Adrenal gland (tissue), 12 donors: Measurements from ENCODE around the gene BCOR. TPM values are rescaled to one million over a fixed set of nuclear protein-coding genes. Genes with fewer than 3 reads are reported as not detected.

Experiments
- DNase-seq, 7 donors: peaks; one replicate each; pipeline ENCODE4 v3.0.0-alpha.2; 2019 to 2020
- H3K27ac ChIP-seq, 5 donors: fragments of 200-600 bp; sonication (generic) in 4 of 5; 1 replicate in 3 of 5; 2 replicates in 2 of 5; pipeline versions ENCODE4 v1.5.1 to v1.8.0; 2016 to 2020; ENCODE audit warnings: mild to moderate bottlenecking in 1 of 5
- H3K27me3 ChIP-seq: fragments of 200-600 bp; 2 replicates; pipeline ENCODE4 v1.8.0; 2021
- H3K36me3 ChIP-seq, 2 donors: fragments of 200-600 bp; replicated peaks in 1 of 2; 1 replicate in 1 of 2; 2 replicates in 1 of 2; pipeline versions ENCODE4 v1.5.1 to v1.8.0; 2018 to 2022
- H3K4me1 ChIP-seq, 2 donors: fragments of 200-600 bp; replicated peaks in 1 of 2; 1 replicate in 1 of 2; 2 replicates in 1 of 2; pipeline versions ENCODE4 v1.5.1 to v1.8.0; 2018 to 2021
- H3K4me3 ChIP-seq, 4 donors: fragments of 200-600 bp; sonication (generic) in 3 of 4; one replicate each; pipeline ENCODE4 v1.5.1; 2016 to 2018
- H3K9me3 ChIP-seq, 3 donors: fragments of 200-600 bp; sonication (generic) in 1 of 3; replicated peaks in 1 of 3; 1 replicate in 2 of 3; 2 replicates in 1 of 3; pipeline versions ENCODE4 v1.5.1 to v1.8.0; 2016 to 2021
- POLR2A ChIP-seq, 2 donors: fragments of 450-650 bp; IDR thresholded peaks; one replicate each; pipeline ENCODE4 v1.6.1; 2017; ENCODE audit warnings: antibody characterized with exemption in 2 of 2, mild to moderate bottlenecking in 2 of 2, moderate library complexity in 1 of 2
- WGBS, 4 donors: extraction: QIAGEN DNeasy Blood & Tissue Kit in 2 of 4; methylation state at CpG; one replicate each; pipeline versions ENCODE4 v1.1.5 to v1.1.7; 2013 to 2017; 5-methylcytosine and 5-hydroxymethylcytosine counted together
- intact Hi-C, 2 donors: fragments of 100-400 bp; cut with DNase I; formaldehyde crosslinking; loops; one replicate each; pipeline versions ENCODE4 v1.14.1 to v1.15.0; 2022 to 2023
- polyA plus RNA-seq, 3 donors: library from polyadenylated mRNA; stranded (reverse); fragments of 200-250 nt in 2 of 3; fragments of 350-450 nt in 1 of 3; fragmentation: Illumina TruSeq in 1 of 3; extraction: RNeasy Lipid Tissue Mini Kit (QIAGEN cat#74804) in 1 of 3; gene quantifications; one replicate each; pipeline ENCODE4 v1.2.3, GENCODE V29; 2013 to 2014
- total RNA-seq, 9 donors: library from RNA; depleted of rRNA in 4 of 9; stranded (reverse); fragments of >200 nt in 4 of 9; fragments of 120-200 nt in 1 of 9; fragmentation: NEBNext Ultra II Directional in 1 of 9; extraction: Animal tissue kit (Norgen Biotek cat#: 25700) in 1 of 9; gene quantifications; one replicate each; pipeline versions ENCODE4 v1.1.0 to v1.2.4, GENCODE V29; 2013 to 2023
- TF ChIP-seq, protein P1 (sequence below), 6 experiments: fragments of 450-650 bp in 4 of 6; fragments of 200-600 bp in 2 of 6; sonication (generic) in 1 of 6; IDR thresholded peaks; 1 replicate in 5 of 6; 2 replicates in 1 of 6; pipeline versions ENCODE4 v1.5.1 to v1.8.0; 2016 to 2021; ENCODE audit warnings: antibody characterized with exemption in 6 of 6, mild to moderate bottlenecking in 2 of 6, moderate library complexity in 1 of 6
- donor health status: healthy with polysubstance abuse.
- donor health status: Bipolar disorder and iron deficiency.
- donor health status: DM: yes; HTN: yes; CAD: no.
- donor health status: DM: no; HTN: no; CAD: no.
- donor health status: DM: no; HTN: no; CAD: no.
- donor health status: DM: yes; HTN: yes; CAD: no.

The BCOR gene
- total and polyA plus RNA-seq, 12 donors = 13.7 to 42.9 (median 29.0) TPM

DNA sequence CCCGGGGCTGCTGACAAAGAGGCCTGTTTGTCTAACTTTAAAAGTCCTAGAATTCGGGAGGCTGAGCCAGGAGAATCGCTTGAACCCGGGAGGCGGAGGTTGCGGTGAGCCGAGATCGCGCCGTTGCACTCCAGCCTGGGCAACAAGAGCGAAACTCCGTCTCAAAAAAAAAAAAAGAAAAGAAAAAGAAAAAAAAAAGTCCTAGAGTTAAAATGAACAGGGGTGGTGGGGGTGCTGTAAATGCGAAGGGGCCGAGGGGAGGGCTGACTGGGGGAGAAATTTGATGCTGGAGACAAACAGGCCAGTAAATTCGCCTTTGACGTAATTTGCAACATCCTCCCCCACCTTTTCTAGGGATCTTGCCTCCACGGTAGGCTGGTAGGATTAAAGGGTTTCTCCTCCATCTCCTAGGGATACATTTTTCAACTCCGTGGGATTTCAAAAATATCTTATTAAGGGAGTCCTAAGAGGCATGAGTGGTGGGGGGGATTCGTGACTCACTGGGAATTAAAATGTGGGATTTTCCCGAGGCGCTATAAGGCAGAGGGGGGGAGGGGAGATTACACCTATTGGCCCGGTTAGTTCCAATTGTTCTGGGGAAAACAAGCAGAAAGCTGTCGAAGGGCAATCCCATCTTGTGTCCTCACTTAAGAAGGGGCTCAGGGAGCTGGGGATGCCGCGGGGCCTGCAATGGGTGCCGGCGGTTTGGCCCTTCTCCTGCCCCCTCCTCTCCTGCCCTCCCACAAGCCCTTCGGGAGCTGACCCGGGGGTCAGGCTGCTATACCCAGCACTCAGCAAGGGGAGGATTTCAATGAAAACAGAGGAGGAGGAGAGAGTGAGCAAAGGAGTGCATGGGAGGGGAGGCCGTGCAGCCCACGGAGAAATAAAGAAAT is 3.0 kb upstream of the BCOR start:
- H3K36me3 ChIP-seq = no peaks in the 10 kb centered on the region
- intact Hi-C loops = loop anchor here in 1 of 2 donors (5.0 kb wide), 1 partner anchor 72 kb away; no protein-coding TSS in a partner anchor
- H3K27me3 ChIP-seq = peaks cover 35% of the 10 kb centered on the region
- H3K9me3 ChIP-seq = no peaks in the 10 kb centered on the region
- 46 to 86% (median 68%) methylated on average over 29 to 31 of the region's 31 CpGs for WGBS, 4 donors
- H3K27ac ChIP-seq = peak overlapping the region in 1 of 5 donors; percentile 85
- H3K4me1 ChIP-seq = peaks cover 17 to 25% of the 10 kb centered on the region in 2 donors
- no peak for DNase-seq
- TF ChIP-seq POLR2A (IDR thresholded peaks at IDR 0.05) = no peak
- TF ChIP-seq, protein P1, sequence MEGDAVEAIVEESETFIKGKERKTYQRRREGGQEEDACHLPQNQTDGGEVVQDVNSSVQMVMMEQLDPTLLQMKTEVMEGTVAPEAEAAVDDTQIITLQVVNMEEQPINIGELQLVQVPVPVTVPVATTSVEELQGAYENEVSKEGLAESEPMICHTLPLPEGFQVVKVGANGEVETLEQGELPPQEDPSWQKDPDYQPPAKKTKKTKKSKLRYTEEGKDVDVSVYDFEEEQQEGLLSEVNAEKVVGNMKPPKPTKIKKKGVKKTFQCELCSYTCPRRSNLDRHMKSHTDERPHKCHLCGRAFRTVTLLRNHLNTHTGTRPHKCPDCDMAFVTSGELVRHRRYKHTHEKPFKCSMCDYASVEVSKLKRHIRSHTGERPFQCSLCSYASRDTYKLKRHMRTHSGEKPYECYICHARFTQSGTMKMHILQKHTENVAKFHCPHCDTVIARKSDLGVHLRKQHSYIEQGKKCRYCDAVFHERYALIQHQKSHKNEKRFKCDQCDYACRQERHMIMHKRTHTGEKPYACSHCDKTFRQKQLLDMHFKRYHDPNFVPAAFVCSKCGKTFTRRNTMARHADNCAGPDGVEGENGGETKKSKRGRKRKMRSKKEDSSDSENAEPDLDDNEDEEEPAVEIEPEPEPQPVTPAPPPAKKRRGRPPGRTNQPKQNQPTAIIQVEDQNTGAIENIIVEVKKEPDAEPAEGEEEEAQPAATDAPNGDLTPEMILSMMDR (IDR thresholded peaks at IDR 0.05) = no peak
- H3K4me3 ChIP-seq = no peak overlapping the region

DNA sequence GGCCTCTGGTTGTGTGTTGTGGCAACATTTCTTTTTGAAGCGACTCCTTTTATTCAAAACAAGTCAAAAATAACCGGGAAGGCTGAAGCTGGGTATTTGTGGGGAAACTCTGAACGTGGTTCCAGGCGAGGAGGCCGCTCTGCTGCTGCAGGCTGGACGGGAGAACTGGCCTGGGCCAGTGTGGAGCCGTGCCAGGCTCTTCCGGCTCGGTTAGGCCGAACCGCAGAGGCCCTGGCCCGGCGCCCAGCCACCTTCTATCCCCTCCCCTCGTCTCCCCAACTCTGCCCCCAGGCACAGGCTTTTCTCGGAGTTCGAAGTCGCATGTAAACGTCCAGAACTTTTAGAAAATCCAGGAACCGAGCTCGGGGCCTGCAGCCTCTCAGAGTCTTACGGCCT is 2.4 kb upstream of the BCOR start:
- H3K27me3 ChIP-seq = peaks cover 39% of the 10 kb centered on the region
- intact Hi-C loops = loop anchor here in 1 of 2 donors (5.0 kb wide), 1 partner anchor 72 kb away; no protein-coding TSS in a partner anchor

DNA sequence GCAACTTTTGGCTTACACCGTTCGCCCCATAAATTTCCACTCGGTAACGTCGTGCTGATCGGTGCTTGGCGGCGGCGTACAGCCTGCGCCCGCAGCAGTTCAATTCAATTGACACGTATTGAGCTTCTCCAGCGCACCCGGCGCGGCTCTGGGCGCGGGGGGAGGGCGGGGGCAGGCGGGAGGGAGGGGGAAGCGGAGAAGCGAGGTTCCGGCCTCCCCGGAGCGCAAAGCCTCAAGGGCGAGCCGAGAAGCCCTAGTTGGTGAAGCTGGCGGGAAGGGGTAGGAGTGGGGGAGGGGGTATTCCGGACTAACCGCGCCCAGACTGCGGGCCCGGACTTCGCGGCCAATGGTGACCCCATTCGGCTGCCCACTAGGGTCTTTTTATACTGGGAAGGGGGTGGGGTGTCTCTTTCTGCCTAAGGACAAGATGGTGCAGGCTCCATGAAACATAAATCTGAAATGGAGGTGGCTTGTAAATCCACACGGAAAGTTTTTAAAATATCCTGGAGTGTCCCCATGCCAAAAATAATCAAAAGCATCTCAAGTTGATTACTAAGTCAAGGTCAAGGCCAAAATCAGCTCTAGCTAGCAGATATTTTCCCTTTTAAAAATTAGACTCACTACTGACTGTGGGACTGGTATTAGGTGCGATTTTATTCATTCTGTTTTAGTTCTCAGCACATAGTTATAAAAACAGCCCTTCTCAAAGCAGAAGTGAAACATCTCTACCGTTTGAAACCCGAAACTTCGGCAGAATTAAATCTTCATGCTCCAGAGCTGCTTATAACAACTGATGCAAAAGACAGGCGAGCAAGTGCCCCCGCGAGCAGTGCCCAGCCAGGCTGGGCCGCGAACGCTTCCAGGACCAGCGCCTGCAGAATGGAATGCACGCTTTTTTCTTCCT is 1.5 kb upstream of the BCOR start:
- Histone ChIP-seq H3K27ac (peak overlapping the region in 4 of 5 donors; percentile 21 to 88 (median 74)), H3K36me3 (no peaks in the 10 kb centered on the region), H3K4me3 (peak overlapping the region in 1 of 4 donors; percentile 57), H3K27me3 (peaks cover 32% of the 10 kb centered on the region), H3K9me3 (no peaks in the 10 kb centered on the region), H3K4me1 (peaks cover 11% of the 10 kb centered on the region in 2 donors)
- 9 to 43% (median 17%) methylated on average over 7 to 49 of the region's 49 CpGs for WGBS, 4 donors
- intact Hi-C loops = loop anchor here in 1 of 2 donors (10.0 kb wide), 1 partner anchor 85 kb away; no protein-coding TSS in a partner anchor
- TF ChIP-seq POLR2A (IDR thresholded peaks at IDR 0.05) = no peak
- peak; percentile 40 to 68 (median 59) for DNase-seq

More for the DNA sequence above, 2.4 kb upstream of the BCOR start:
- Histone ChIP-seq H3K9me3 (no peaks in the 10 kb centered on the region), H3K4me1 (peaks cover 11 to 19% of the 10 kb centered on the region in 2 donors), H3K36me3 (no peaks in the 10 kb centered on the region), H3K27ac (peak overlapping the region in 2 of 5 donors; percentile 64 to 85), H3K4me3 (no peak overlapping the region)
- TF ChIP-seq, protein P1 (IDR thresholded peaks at IDR 0.05) = no peak
- no peak for TF ChIP-seq POLR2A (IDR thresholded peaks at IDR 0.05)
- 24 to 46% (median 33%) methylated on average over 12 to 21 of the region's 21 CpGs for WGBS, 4 donors
- DNase-seq = peak in 1 of 7 donors; percentile 40

DNA sequence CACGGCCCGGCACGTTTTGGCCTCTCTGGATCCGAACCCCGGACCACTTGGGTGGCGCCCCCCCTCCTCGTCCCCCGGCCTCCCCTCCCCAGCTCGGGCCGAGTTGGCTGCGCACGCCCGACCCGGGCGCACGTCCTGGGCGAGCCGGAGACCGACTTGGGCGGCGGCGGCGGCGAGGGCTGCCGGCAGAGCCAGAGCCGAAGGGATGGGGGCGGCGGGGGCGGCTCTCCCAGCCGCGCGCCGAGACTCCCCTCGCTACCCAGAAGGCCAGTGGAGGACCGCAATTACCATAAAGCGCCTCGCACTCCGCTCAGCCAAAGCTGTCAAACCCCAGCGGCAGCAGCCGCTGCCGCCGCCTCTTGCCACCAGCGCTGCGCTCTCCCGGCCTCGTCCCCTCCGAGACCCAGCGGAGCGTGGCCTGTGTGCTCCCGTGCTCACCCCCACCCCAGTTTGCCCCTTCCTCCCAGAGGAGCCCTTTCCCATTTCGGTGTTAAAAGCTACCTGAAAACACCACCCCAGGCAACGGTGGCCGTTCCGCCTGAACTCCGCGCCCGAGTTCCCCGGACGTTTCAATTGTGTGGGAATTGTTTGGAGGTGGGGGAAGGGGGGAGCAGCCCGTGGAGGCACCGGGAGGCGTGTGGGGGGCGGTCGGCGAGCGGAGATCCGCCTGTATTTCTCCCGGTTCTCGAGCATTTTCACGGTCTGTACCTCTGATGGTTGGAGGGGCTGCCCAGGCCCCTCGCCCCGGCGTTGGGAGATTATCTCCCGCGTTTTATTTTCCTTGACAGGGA is 701 bp upstream of the BCOR start:
- peak in 6 of 7 donors; percentile 40 to 71 (median 54) for DNase-seq
- peak overlapping the region in 4 of 5 donors; percentile 64 to 88 (median 82) for H3K27ac ChIP-seq
- H3K27me3 ChIP-seq = peaks cover 28% of the 10 kb centered on the region
- intact Hi-C loops = loop anchor here in 1 of 2 donors (10.0 kb wide), 1 partner anchor 84 kb away; no protein-coding TSS in a partner anchor
- H3K4me3 ChIP-seq = peak overlapping the region in 1 of 4 donors; percentile 57
- peak; percentile 18 to 54 for TF ChIP-seq POLR2A (IDR thresholded peaks at IDR 0.05)
- TF ChIP-seq, protein P1 (IDR thresholded peaks at IDR 0.05) = no peak
- H3K36me3 ChIP-seq = no peaks in the 10 kb centered on the region
- peaks cover 8 to 11% of the 10 kb centered on the region in 2 donors for H3K4me1 ChIP-seq
- H3K9me3 ChIP-seq = no peaks in the 10 kb centered on the region
- 0 to 16% (median 5%) methylated on average over 10 to 68 of the region's 75 CpGs for WGBS, 4 donors
